Caco-2 (cell line): ENCODE measurements around the gene PIR. TPM values are rescaled to one million over a fixed set of nuclear protein-coding genes. Genes with fewer than 3 reads are reported as not detected.

Source experiments
- BruUV-seq: library from RNA; stranded (reverse); fragments of 400-500 nt; replicated peaks from 2 replicates; lab custom pipeline; 2021; lab: Mats Ljungman, UMichigan
- CTCF ChIA-PET: fragments of 300-600 bp; sonication (Branson Sonifier 250); formaldehyde crosslinking; loops from one replicate; lab custom pipeline; 2022; ENCODE audit warnings: antibody characterized with exemption; lab: Charles Lee
- POLR2A ChIA-PET: fragments of 300-600 bp; sonication (Branson Sonifier 250); formaldehyde crosslinking; loops from one replicate; lab custom pipeline; 2022; ENCODE audit warnings: antibody characterized with exemption; lab: Charles Lee
- DNase-seq, 2 experiments: peaks; one replicate each; pipeline versions ENCODE4 v3.0.0 to v3.0.0-alpha.2; 2020 to 2022
- H3K27me3 ChIP-seq: replicated peaks from 2 replicates; pipeline ENCODE4 v1.6.0; 2011; ENCODE audit warnings: low read length; ENCODE audit not compliant: control insufficient read depth, insufficient read depth
- H3K36me3 ChIP-seq: 2 replicates; pipeline ENCODE4 v1.5.1; 2011; ENCODE audit warnings: low read length; ENCODE audit not compliant: control insufficient read depth, insufficient read depth
- H3K4me1 ChIP-seq: fragments of 250-450 bp; sonication (Bioruptor Pico); 2 replicates; pipeline ENCODE4 v1.5.1; 2020; ENCODE audit warnings: mild to moderate bottlenecking
- H3K4me3 ChIP-seq: 2 replicates; pipeline ENCODE4 v1.5.1; 2011; ENCODE audit warnings: low read depth, mild to moderate bottlenecking, control low read depth, low read length
- H3K9me3 ChIP-seq: fragments of 250-450 bp; sonication (Bioruptor Pico); 2 replicates; pipeline ENCODE4 v1.5.1; 2020; ENCODE audit warnings: mild to moderate bottlenecking, moderate library complexity
- H3K27ac Mint-ChIP-seq: one replicate; pipeline ENCODE4 v1.8.0; 2022; ENCODE audit warnings: mixed read lengths; ENCODE audit not compliant: unreplicated experiment
- H3K27me3 Mint-ChIP-seq: one replicate; pipeline ENCODE4 v1.8.0; 2022; ENCODE audit warnings: mixed read lengths; ENCODE audit not compliant: insufficient read depth, unreplicated experiment
- H3K36me3 Mint-ChIP-seq: one replicate; pipeline ENCODE4 v1.8.0; 2022; ENCODE audit warnings: mild to moderate bottlenecking, mixed read lengths; ENCODE audit not compliant: insufficient read depth, unreplicated experiment
- H3K4me1 Mint-ChIP-seq: one replicate; pipeline ENCODE4 v1.8.0; 2022; ENCODE audit warnings: low read depth, mixed read lengths; ENCODE audit not compliant: unreplicated experiment
- H3K4me3 Mint-ChIP-seq: one replicate; pipeline ENCODE4 v1.8.0; 2022; ENCODE audit warnings: mild to moderate bottlenecking, moderate library complexity, mixed read lengths; ENCODE audit not compliant: unreplicated experiment
- H3K9me3 Mint-ChIP-seq: one replicate; pipeline ENCODE4 v1.8.0; 2022; ENCODE audit warnings: mixed read lengths; ENCODE audit not compliant: unreplicated experiment
- CTCF ChIP-seq, 2 experiments: fragments of 200-600 bp in 1 of 2; IDR thresholded peaks; 1 replicate in 1 of 2; 2 replicates in 1 of 2; pipeline versions ENCODE4 v1.5.1 to v1.8.0; 2011 to 2022; ENCODE audit warnings: antibody characterized with exemption in 1 of 2, control low read depth in 1 of 2, inconsistent platforms in 1 of 2, low read depth in 1 of 2, low read length in 1 of 2, mild to moderate bottlenecking in 1 of 2, moderate library complexity in 1 of 2; ENCODE audit not compliant: insufficient read depth in 1 of 2, severe bottlenecking in 1 of 2, unreplicated experiment in 1 of 2
- intact Hi-C: fragments of 100-400 bp; cut with micrococcal nuclease; formaldehyde crosslinking; loops from one replicate; pipeline ENCODE4 v1.10.0; 2022; ENCODE audit not compliant: unreplicated experiment
- total RNA-seq: library from RNA; stranded (reverse); gene quantifications from 2 replicates; pipeline ENCODE4 v1.2.3, GENCODE V29; 2022

The PIR gene
- total RNA-seq, 1 experiment from 2014 or later = 15.7 TPM

- 0 out of 2 replicates have a peak, but pooled peaks cover 6% of the 10 kb centered on the region for H3K4me1 ChIP-seq
- BruUV-seq = no TSS peak
- no peaks in the 10 kb centered on the region for H3K36me3 ChIP-seq
- H3K4me3 Mint-ChIP-seq = no peak overlapping the region
- no peak overlapping the region for H3K4me3 ChIP-seq
- H3K9me3 ChIP-seq = no peaks in the 10 kb centered on the region
- no peak for DNase-seq
- peaks cover 6% of the 10 kb centered on the region for H3K4me1 Mint-ChIP-seq
- H3K36me3 Mint-ChIP-seq = no peaks in the 10 kb centered on the region
- TF ChIP-seq CTCF (IDR thresholded peaks at IDR 0.05; ENCODE audit: insufficient read depth in 1 of 2, low read depth in 1 of 2, low read length in 1 of 2, severe bottlenecking in 1 of 2, unreplicated experiment in 1 of 2) = no peak
- intact Hi-C loops = loop anchor here (5.0 kb wide), 1 partner anchor 152 kb away; no protein-coding TSS in a partner anchor
- H3K27me3 ChIP-seq = no peaks in the 10 kb centered on the region
- ChIA-PET POLR2A (no interaction called here), CTCF (no interaction called here)
- no peak overlapping the region for H3K27ac Mint-ChIP-seq
- no peaks in the 10 kb centered on the region for H3K27me3 Mint-ChIP-seq
- H3K9me3 Mint-ChIP-seq = no peaks in the 10 kb centered on the region
Measured at GRCh38 chrX:15495801-15496200, 2.7 kb upstream of the PIR start.

- Mint-ChIP-seq H3K36me3 (no peaks in the 10 kb centered on the region), H3K4me3 (peak overlapping the region; percentile 82), H3K4me1 (peaks cover 6% of the 10 kb centered on the region), H3K27ac (peak overlapping the region; percentile 68), H3K27me3 (no peaks in the 10 kb centered on the region), H3K9me3 (no peaks in the 10 kb centered on the region)
- POLR2A ChIA-PET = interaction anchor here (0.5 to 0.6 kb wide), 2 partner anchors 12 to 42 kb away, joined by 4 to 5 read pairs; no protein-coding TSS in a partner anchor
- H3K36me3 ChIP-seq = no peaks in the 10 kb centered on the region
- no peaks in the 10 kb centered on the region for H3K9me3 ChIP-seq
- no peak for DNase-seq
- no peaks in the 10 kb centered on the region for H3K27me3 ChIP-seq
- TF ChIP-seq CTCF (IDR thresholded peaks at IDR 0.05; ENCODE audit: insufficient read depth in 1 of 2, low read depth in 1 of 2, low read length in 1 of 2, severe bottlenecking in 1 of 2, unreplicated experiment in 1 of 2) = no peak
- 0 out of 2 replicates have a peak, but pooled peaks cover 6% of the 10 kb centered on the region for H3K4me1 ChIP-seq
- intact Hi-C loops = loop anchor here (5.0 kb wide), 1 partner anchor 180 kb away; no protein-coding TSS in a partner anchor
- TSS peak; percentile 62 for BruUV-seq
- CTCF ChIA-PET = no interaction called here
- peak overlapping the region; percentile 53 for H3K4me3 ChIP-seq
Measured at GRCh38 chrX:15492469-15492868, 664 bp downstream of the PIR start.

- CTCF ChIA-PET = no interaction called here
- BruUV-seq = no TSS peak
- Histone ChIP-seq H3K4me1 (no peaks in the 10 kb centered on the region), H3K9me3 (no peaks in the 10 kb centered on the region), H3K4me3 (no peak overlapping the region), H3K27me3 (no peaks in the 10 kb centered on the region), H3K36me3 (no peaks in the 10 kb centered on the region)
- Mint-ChIP-seq H3K9me3 (no peaks in the 10 kb centered on the region), H3K27me3 (no peaks in the 10 kb centered on the region), H3K4me1 (no peaks in the 10 kb centered on the region), H3K4me3 (no peak overlapping the region), H3K27ac (no peak overlapping the region), H3K36me3 (no peaks in the 10 kb centered on the region)
- DNase-seq = no peak
- TF ChIP-seq CTCF (IDR thresholded peaks at IDR 0.05; ENCODE audit: insufficient read depth in 1 of 2, low read depth in 1 of 2, low read length in 1 of 2, severe bottlenecking in 1 of 2, unreplicated experiment in 1 of 2) = no peak
- POLR2A ChIA-PET = no interaction called here
- intact Hi-C loops = no loop called here
Measured at GRCh38 chrX:15483891-15484290, 9.2 kb downstream of the PIR start.
